A549 (cell line): ENCODE data around the gene GRK4.

Experiments used
- CTCF ChIP-seq: fragments of >200 bp; sonication (Bioruptor Twin); formaldehyde crosslinking; IDR thresholded peaks from 3 replicates; pipeline ENCODE4 v1.5.1; 2016
- MAX ChIP-seq: IDR thresholded peaks from 2 replicates; pipeline ENCODE4 v1.6.1; 2012
- NFE2L2 ChIP-seq: fragments of 150-350 bp; conservative IDR thresholded peaks from 2 replicates; pipeline ENCODE4 v1.6.1; 2014; ENCODE audit warnings: low read length
- NPAS2 ChIP-seq: fragments of 250-450 bp; sonication (Bioruptor Pico); IDR thresholded peaks from 2 replicates; pipeline ENCODE4 v1.8.0; 2022; ENCODE audit warnings: mild to moderate bottlenecking, moderate library complexity, borderline replicate concordance
- POLR2A ChIP-seq: IDR thresholded peaks from 2 replicates; pipeline ENCODE4 v1.6.1; 2012; ENCODE audit warnings: mild to moderate bottlenecking, low read length
- RAD21 ChIP-seq, 2 experiments: fragments of >200 bp in 1 of 2; sonication (Bioruptor Twin) in 1 of 2; formaldehyde crosslinking in 1 of 2; IDR thresholded peaks in 1 of 2; conservative IDR thresholded peaks in 1 of 2; 2 replicates in 1 of 2; 3 replicates in 1 of 2; pipeline ENCODE4 v1.6.1; 2012 to 2018; ENCODE audit warnings: inconsistent platforms in 1 of 2
- REST ChIP-seq: fragments of 200-600 bp; sonication (generic); IDR thresholded peaks from 2 replicates; pipeline ENCODE4 v1.6.1; 2016; ENCODE audit warnings: antibody characterized with exemption, mild to moderate bottlenecking, moderate library complexity
- SMC3 ChIP-seq: fragments of >200 bp; sonication (Bioruptor Twin); formaldehyde crosslinking; IDR thresholded peaks from 3 replicates; pipeline ENCODE4 v1.6.1; 2018; ENCODE audit warnings: inconsistent platforms
- ZNF302 ChIP-seq: fragments of 250-450 bp; sonication (Bioruptor Pico); IDR thresholded peaks from 2 replicates; pipeline ENCODE4 v1.9.0; 2021; ENCODE audit warnings: inconsistent platforms, mild to moderate bottlenecking, moderate library complexity

DNA sequence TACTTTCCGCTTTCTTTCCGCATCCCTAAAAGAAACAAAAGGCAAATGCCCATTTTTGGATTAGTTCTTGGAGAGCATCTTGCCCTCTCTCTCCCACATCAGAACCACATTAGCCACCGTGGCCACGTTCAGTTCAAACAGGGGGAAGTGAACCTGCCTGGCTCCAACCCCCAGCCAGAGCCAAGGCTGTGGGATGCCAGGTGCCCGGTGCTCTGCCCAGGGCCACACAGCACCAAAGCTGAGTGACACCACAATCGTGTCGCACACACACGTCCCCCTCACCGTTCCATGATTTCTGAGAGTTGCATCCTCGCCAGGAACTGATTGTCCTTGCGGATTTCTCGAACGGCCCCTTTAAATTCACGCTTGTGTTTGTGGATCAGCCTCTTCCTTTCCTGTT lies 24.5 kb upstream of the GRK4 start:
- no peak for TF ChIP-seq REST
- TF ChIP-seq CTCF, result no peak
- no peak for TF ChIP-seq RAD21 (conservative IDR thresholded peaks at IDR 0.05 in 1 of 2, IDR thresholded peaks at IDR 0.05 in 1 of 2)
- TF ChIP-seq NPAS2 (CRISPR knock-in tag), result no peak
- TF ChIP-seq POLR2A, result no peak
- TF ChIP-seq SMC3, result no peak
- no peak for TF ChIP-seq ZNF302 (CRISPR knock-in tag)
- TF ChIP-seq MAX, result no peak
- no peak for TF ChIP-seq NFE2L2
